ENCODE results near the gene SPOCD1.
A peak's percentile ranks its signal among the peaks of the same experiment; 100 is the strongest.

SPOCD1 gene

GRCh38 chr1:31764312-31765040, 51.3 kb downstream of the SPOCD1 start, which contains the start of gene ADGRB2 (continued):
- no peak for TF ChIP-seq REST (tag by site-specific recombination; IDR thresholded peaks at IDR 0.05)
- no peak for TF ChIP-seq ATF2 (tag by site-specific recombination; IDR thresholded peaks at IDR 0.05; ENCODE audit: low read depth)
- TF ChIP-seq OSR2 (tag by site-specific recombination; IDR thresholded peaks at IDR 0.05): no peak
- no peak for TF ChIP-seq SALL2 (tag by site-specific recombination; IDR thresholded peaks at IDR 0.05; ENCODE audit: borderline replicate concordance)
- TF ChIP-seq ZNF274 (IDR thresholded peaks at IDR 0.05; ENCODE audit: low read length): no peak
- no peak for TF ChIP-seq ZNF274 (tag by site-specific recombination; IDR thresholded peaks at IDR 0.05; ENCODE audit: borderline replicate concordance)
- peak; percentile 97 for TF ChIP-seq ZBTB20 (tag by site-specific recombination; IDR thresholded peaks at IDR 0.05)
- TF ChIP-seq ZNF184 (tag by site-specific recombination; IDR thresholded peaks at IDR 0.05): no peak
- TF ChIP-seq EGR2 (tag by site-specific recombination; IDR thresholded peaks at IDR 0.05; ENCODE audit: low read depth): 0 out of 2 replicates have a peak, but pooled peaks have one; percentile 16
- TF ChIP-seq ZNF670 (tag by site-specific recombination; IDR thresholded peaks at IDR 0.05; ENCODE audit: low read depth): no peak
- TF ChIP-seq ZNF266 (tag by site-specific recombination; IDR thresholded peaks at IDR 0.05; ENCODE audit: low read depth): no peak
- TF ChIP-seq ZNF398 (tag by site-specific recombination; IDR thresholded peaks at IDR 0.05): peak; percentile 86
- TF ChIP-seq BCL6B (tag by site-specific recombination; IDR thresholded peaks at IDR 0.05): no peak
- no peak for TF ChIP-seq ZNF621 (tag by site-specific recombination; IDR thresholded peaks at IDR 0.05)
- no peak for TF ChIP-seq ZNF843 (tag by site-specific recombination; IDR thresholded peaks at IDR 0.05)
- no peak for TF ChIP-seq ZNF350 (tag by site-specific recombination; IDR thresholded peaks at IDR 0.05)
- TF ChIP-seq ZNF768 (tag by site-specific recombination; IDR thresholded peaks at IDR 0.05): no peak
- no peak for TF ChIP-seq ZNF18 (tag by site-specific recombination; IDR thresholded peaks at IDR 0.05)
- no peak for TF ChIP-seq ZNF426 (tag by site-specific recombination; IDR thresholded peaks at IDR 0.05)
- TF ChIP-seq ZBTB11 (tag by site-specific recombination; conservative IDR thresholded peaks at IDR 0.05; ENCODE audit: low read depth): no peak
- no peak for TF ChIP-seq GLI2 (tag by site-specific recombination; IDR thresholded peaks at IDR 0.05; ENCODE audit: borderline replicate concordance, low read depth)
- TF ChIP-seq ZNF549 (tag by site-specific recombination; IDR thresholded peaks at IDR 0.05): no peak
- no peak for TF ChIP-seq ZNF24 (tag by site-specific recombination; IDR thresholded peaks at IDR 0.05)
- TF ChIP-seq ZNF830 (tag by site-specific recombination; IDR thresholded peaks at IDR 0.05; ENCODE audit: low read depth): no peak
- no peak for TF ChIP-seq REPIN1 (tag by site-specific recombination; IDR thresholded peaks at IDR 0.05; ENCODE audit: low read depth)
- TF ChIP-seq SETDB1 (IDR thresholded peaks at IDR 0.05; ENCODE audit: insufficient read length, low read length): no peak
- no peak for TF ChIP-seq ZNF169 (tag by site-specific recombination; IDR thresholded peaks at IDR 0.05)

Measured in HEK293 (cell line).